Measurements from ENCODE around the gene PLA2G5.
A peak's percentile ranks its signal among the peaks of the same experiment; 100 is the strongest.

Gene PLA2G5

GRCh38 chr1:20093303-20093702 lies 23.3 kb downstream of the PLA2G5 start:
- DNase-seq, result no peak

GRCh38 chr1:20093940-20094391 lies 24.0 kb downstream of the PLA2G5 start:
- no peak for DNase-seq

- DNase-seq, result no peak
These were observed 25.8 kb downstream of the PLA2G5 start for GRCh38 chr1:20095564-20096434.

GRCh38 chr1:20096840-20097447 lies 26.9 kb downstream of the PLA2G5 start:
- no peak for DNase-seq

- no peak for DNase-seq
These were observed 29.5 kb downstream of the PLA2G5 start for GRCh38 chr1:20099533-20099932.

DNA sequence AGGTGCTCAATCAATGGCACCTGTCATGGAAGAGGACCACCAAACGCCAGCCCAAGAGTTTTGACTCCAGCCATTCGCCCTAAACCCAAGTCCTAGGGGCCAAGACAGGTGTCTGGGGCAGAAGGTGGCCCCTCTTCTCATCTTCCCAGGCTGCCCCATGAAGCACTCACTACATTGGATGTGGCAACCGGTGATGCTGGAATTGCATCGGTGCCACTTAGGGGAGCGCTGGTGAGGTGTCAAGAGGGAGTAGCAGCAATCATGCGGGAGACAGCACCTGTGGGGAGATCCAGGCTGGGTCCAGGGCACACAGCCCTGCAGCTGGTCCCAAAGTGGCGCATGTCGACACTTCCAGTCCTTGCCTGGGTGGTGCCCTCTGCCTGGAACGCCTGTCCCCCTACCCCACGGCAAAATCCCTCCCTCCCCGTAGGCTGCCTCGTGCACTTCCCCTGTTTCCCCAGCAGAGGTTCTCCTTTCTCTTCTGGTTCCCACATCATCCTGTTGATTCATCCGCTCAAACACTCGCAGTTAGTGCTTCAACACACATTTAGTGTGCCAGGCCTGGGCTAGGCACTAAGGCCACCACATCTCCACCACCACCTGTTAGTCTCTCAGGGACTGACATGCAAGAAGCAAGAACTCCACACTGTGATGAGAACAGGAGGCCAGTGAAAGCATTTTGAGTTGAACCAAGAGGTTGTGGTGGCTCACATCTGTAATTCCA lies 30.8 kb downstream of the PLA2G5 start:
- DNase-seq, result peak in 1 of 2 donors; percentile 8

DNA sequence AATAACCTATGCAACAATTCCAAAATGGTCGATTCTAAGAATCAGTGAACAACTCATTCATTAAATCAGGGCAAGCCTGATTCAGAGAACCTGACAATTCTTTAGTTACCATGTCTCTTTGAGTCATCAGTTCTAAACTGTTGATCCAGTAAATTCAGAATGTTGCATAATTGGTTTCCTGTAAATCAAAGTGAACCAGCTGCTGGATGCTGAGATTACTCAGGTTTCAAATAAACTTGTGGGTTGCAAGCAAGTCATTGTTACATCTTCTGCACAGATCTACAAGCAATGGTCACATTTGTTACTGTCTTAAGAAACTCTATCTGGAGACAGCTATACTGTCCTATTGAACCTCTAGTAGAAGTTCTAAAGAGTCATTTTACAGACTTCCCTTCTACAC lies 32.9 kb downstream of the PLA2G5 start:
- no peak for DNase-seq

- no peak for DNase-seq
These were observed 35.9 kb downstream of the PLA2G5 start for GRCh38 chr1:20105856-20106255.

GRCh38 chr1:20107351-20107750 lies 37.4 kb downstream of the PLA2G5 start:
- no peak for DNase-seq

DNA sequence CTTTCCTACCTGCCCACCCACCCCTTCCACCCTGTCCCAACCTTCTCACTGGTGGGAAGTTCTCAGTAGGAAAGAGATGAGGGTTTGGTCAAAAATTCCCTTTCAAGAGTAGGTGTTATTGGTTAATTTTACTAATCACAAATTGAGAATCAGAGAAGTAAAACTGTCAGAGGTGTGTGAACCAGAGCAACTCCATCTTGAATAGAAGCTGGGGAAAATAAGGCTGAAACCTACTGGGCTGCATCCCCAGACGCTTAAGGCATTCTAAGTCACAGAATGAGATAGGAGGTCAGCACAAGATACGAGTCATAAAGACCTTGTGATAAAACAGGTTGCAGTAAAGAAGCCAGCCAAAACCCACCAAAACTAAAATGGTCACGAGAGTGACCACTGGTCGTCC lies 37.8 kb downstream of the PLA2G5 start:
- no peak for DNase-seq

GRCh38 chr1:20108366-20109123 lies 38.6 kb downstream of the PLA2G5 start:
- DNase-seq, result no peak

DNA sequence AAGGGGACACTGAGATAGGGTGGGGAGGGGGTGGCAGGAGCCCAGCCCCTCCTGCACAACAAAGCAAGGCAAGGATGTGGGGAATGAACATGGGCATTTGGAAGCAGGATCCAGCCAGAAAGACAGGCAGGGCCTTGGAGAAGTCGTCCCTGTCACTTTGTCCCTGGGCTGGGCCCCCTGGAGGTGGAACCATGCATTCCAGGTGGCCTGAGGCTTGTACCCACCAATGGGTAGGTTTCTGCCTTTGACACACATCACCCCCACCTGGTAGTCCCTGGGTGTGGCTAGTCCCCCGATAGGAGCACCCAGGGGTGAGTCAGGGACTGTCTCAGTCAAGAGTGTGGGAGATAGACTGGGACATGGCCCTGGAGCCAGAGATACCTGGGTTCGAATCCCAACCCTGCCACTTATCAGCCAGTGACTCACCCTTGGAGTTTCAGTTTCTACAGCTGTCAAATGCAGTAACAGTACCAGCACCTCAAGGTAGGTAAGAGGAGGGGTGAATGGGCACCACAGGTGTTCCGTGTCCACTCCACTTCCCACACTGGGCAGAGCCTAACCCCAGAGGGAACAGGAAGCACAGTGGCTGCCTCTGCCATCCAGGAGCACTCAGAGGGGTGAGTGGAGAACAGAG lies 39.3 kb downstream of the PLA2G5 start:
- no peak for DNase-seq

DNA sequence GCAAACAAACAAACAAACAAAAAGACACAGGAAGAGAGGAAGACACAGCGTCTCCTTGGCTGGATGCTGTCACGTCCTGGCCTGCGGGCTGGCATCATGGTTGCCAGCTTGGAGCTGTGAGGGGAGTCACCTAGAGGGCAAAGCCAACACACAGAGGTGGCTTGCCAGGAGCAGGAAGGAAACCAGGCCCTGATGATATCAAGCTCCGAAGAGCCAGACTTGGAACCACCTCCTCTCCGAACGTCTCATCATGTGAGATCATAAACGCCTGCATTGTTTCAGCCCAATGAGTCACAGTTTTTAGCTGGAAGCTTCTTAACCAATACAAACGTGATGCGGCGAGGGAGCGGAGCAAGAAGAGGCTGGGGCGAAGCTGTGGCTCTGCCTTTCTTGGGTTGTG lies 40.7 kb downstream of the PLA2G5 start:
- no peak for DNase-seq

- no peak for DNase-seq
These were observed 41.5 kb downstream of the PLA2G5 start for GRCh38 chr1:20111452-20111851.

GRCh38 chr1:20112279-20113000 lies 42.4 kb downstream of the PLA2G5 start:
- no peak for DNase-seq

GRCh38 chr1:20114021-20114648 lies 44.1 kb downstream of the PLA2G5 start:
- DNase-seq, result no peak

DNA sequence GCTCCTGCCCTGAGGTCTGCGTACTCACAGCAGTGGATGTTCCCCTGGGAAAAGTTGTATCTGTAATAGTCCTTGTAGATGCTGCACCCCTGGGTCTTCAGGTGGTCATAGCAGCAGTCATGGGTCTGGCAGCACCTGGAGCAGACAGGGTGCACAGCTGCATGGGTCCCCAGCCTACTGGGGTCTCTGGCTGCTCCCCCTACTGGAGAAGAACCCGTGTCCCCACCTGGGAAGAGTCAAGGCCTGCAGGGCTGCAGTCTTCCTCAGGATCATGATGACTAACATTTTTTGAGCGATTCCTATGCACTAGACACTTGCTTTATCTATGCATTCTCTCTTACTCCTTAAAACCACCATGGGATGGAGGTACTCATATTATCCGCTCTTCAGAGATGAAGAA lies 45.5 kb downstream of the PLA2G5 start:
- no peak for DNase-seq

DNA sequence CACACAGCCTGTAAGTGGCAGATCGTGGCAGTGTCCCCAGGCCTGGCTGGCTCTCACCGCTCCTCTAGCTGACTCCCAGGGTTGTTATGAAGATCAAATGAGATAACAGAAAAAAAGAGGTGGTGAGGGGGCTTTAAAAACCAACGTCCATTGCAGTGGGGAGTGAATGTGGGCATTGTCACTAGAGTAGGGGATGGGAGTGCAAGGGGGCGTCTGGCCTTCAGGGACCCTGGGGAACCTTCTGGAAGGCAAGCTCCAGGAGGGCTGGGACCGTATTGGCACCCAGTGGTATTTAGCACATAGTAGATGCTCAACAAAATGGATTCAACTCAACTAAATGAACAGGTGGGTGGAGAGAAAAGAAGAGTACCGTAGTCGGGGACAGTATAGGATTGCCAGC lies 45.9 kb downstream of the PLA2G5 start:
- no peak for DNase-seq

GRCh38 chr1:20117236-20117635 lies 47.2 kb downstream of the PLA2G5 start:
- DNase-seq, result no peak

- DNase-seq, result no peak
These were observed 49.4 kb downstream of the PLA2G5 start, which contains the start of gene PLA2G2D for GRCh38 chr1:20119347-20119746. Gene PLA2G2D (minus strand): TSS chr1:20119536. CDS start chr1:20119498, 38 bp downstream.

GRCh38 chr1:20120796-20121195 lies 50.8 kb downstream of the PLA2G5 start:
- no peak for DNase-seq
